Pancreas (tissue), 10 donors: ENCODE results near the gene PTPN2. TPM values are rescaled to one million over a fixed set of nuclear protein-coding genes. Genes with fewer than 3 reads are reported as not detected.

Experiments
- ATAC-seq, 4 donors: fragments of 200-7000 bp; cut with Tn5 transposase; one replicate each; pipeline versions ENCODE4 v1.8.0 to v1.9.1; 2020; ENCODE audit warnings: mild to moderate bottlenecking in 4 of 4, moderate library complexity in 4 of 4
- DNase-seq, 6 donors: peaks; one replicate each; pipeline ENCODE4 v3.0.0-alpha.2; 2020
- FAIRE-seq: peaks from 2 replicates; lab custom pipeline; 2012; peaks lifted over from hg19 to GRCh38; lab: Jason Lieb, UNC
- H3K27ac ChIP-seq, 4 donors: fragments of 200-600 bp; sonication (generic); 1 replicate in 3 of 4; 2 replicates in 1 of 4; pipeline versions ENCODE4 v1.5.0 to v1.8.0; 2020
- H3K27me3 ChIP-seq, 4 donors: fragments of 200-600 bp; one replicate each; pipeline ENCODE4 v1.8.0; 2021
- H3K36me3 ChIP-seq, 3 donors: fragments of 200-600 bp; sonication (generic) in 1 of 3; one replicate each; pipeline versions ENCODE4 v1.5.0 to v1.8.0; 2020 to 2021
- H3K4me1 ChIP-seq, 3 donors: fragments of 200-600 bp; one replicate each; pipeline ENCODE4 v1.8.0; 2021
- H3K4me3 ChIP-seq, 4 donors: fragments of 200-600 bp; sonication (generic) in 2 of 4; one replicate each; pipeline versions ENCODE4 v1.5.0 to v1.8.0; 2020 to 2021
- H3K9me3 ChIP-seq, 4 donors: fragments of 200-600 bp; one replicate each; pipeline ENCODE4 v1.8.0; 2021
- WGBS, 2 donors: extraction: QIAGEN DNeasy Blood & Tissue Kit; methylation state at CpG; one replicate each; pipeline ENCODE4 v1.1.7; 2013; 5-methylcytosine and 5-hydroxymethylcytosine counted together
- intact Hi-C, 3 donors: fragments of 100-400 bp; cut with DNase I; formaldehyde crosslinking; loops; one replicate each; pipeline versions ENCODE4 v1.11.1 to v1.14.2; 2022
- polyA plus RNA-seq, 2 donors: library from polyadenylated mRNA; stranded (reverse); fragments of 200-250 nt; gene quantifications; one replicate each; pipeline ENCODE4 v1.2.3, GENCODE V29; 2013
- total RNA-seq, 6 donors: library from RNA; stranded (reverse); fragmentation: NEBNext Ultra II Directional in 4 of 6; extraction: Animal tissue kit (Norgen Biotek cat#: 25700) in 4 of 6; gene quantifications; one replicate each; pipeline versions ENCODE4 v1.2.1 to v1.2.4, GENCODE V29; 2021 to 2023
- TF ChIP-seq, protein P1 (sequence below), 4 donors: fragments of 200-600 bp; sonication (generic) in 3 of 4; IDR thresholded peaks; one replicate each; pipeline versions ENCODE4 v1.5.0 to v1.8.0; 2021; ENCODE audit warnings: antibody characterized with exemption in 4 of 4
- donor health status: healthy with polysubstance abuse.
- donor health status: DM: no; HTN: no; CAD: no; lungs with moderate emphysema.
- donor health status: DM: no; HTN: no; CAD: no.
- donor health status: control.
- donor health status: control.
- donor health status: Bipolar disorder and iron deficiency.
- donor health status: DM: yes; HTN: yes; CAD: no.
- donor health status: DM: no; HTN: no; CAD: no.
- donor health status: DM: no; HTN: no; CAD: no.
- donor health status: DM: yes; HTN: yes; CAD: no.

The PTPN2 gene
- total and polyA plus RNA-seq, 8 donors, result 22.8 to 37.1 (median 26.3) TPM

DNA sequence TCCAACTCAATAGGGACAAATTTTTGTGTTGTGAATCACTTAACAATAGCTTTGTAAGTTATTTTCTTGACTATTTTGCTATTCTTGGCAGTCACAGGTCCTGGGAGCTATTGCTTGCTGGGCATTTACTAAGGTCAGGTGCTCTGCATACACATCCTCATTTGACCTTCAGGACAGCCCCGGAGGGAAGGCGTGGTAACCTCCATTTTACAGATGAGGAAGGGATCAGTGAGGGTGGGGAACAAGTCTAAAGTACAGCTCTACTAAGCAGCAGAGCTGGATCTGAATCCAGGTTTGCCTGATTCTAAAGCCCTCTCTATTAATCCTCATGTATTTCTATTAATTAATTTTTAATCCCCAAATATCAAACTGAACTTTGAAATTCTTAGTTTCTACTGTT lies 58.8 kb downstream of the PTPN2 start:
- no peak for ATAC-seq

DNA sequence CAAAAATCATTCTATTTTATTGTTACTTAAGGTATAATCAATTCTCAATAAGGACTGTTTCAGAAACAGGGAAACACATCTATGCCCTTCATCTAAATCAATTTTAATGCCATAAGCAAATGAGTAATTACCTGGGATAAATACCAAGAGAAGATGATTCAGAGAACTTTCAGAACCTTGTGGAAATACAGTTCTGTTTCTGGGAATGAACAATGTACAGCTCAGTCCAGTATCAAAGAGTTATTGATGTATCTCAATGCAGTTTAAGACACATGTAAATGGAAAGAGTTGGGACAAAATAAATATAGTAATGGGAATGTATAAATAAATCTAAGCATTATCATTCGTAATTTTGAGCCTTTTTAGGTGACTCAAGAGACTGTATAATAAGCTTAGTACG lies 60.1 kb downstream of the PTPN2 start:
- Histone ChIP-seq H3K27me3 (no peaks in the 10 kb centered on the region), H3K9me3 (no peaks in the 10 kb centered on the region), H3K4me3 (no peak overlapping the region), H3K4me1 (no peaks in the 10 kb centered on the region), H3K27ac (no peak overlapping the region), H3K36me3 (peaks cover 0 to 18% (median 7%) of the 10 kb centered on the region in 3 donors)
- ATAC-seq, result no peak
- TF ChIP-seq, protein P1, sequence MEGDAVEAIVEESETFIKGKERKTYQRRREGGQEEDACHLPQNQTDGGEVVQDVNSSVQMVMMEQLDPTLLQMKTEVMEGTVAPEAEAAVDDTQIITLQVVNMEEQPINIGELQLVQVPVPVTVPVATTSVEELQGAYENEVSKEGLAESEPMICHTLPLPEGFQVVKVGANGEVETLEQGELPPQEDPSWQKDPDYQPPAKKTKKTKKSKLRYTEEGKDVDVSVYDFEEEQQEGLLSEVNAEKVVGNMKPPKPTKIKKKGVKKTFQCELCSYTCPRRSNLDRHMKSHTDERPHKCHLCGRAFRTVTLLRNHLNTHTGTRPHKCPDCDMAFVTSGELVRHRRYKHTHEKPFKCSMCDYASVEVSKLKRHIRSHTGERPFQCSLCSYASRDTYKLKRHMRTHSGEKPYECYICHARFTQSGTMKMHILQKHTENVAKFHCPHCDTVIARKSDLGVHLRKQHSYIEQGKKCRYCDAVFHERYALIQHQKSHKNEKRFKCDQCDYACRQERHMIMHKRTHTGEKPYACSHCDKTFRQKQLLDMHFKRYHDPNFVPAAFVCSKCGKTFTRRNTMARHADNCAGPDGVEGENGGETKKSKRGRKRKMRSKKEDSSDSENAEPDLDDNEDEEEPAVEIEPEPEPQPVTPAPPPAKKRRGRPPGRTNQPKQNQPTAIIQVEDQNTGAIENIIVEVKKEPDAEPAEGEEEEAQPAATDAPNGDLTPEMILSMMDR (IDR thresholded peaks at IDR 0.05), result no peak
- 90 to 97% methylated on average over 2 of the region's 2 CpGs for WGBS, 2 donors
- no peak for FAIRE-seq
- no peak for DNase-seq
- intact Hi-C loops, result no loop called here

More for the DNA sequence above, 58.8 kb downstream of the PTPN2 start:
- H3K27ac ChIP-seq, result no peak overlapping the region
- TF ChIP-seq, protein P1 (IDR thresholded peaks at IDR 0.05), result no peak
- FAIRE-seq, result no peak
- H3K27me3 ChIP-seq, result no peaks in the 10 kb centered on the region
- H3K4me1 ChIP-seq, result no peaks in the 10 kb centered on the region
- no peak for DNase-seq
- H3K9me3 ChIP-seq, result no peaks in the 10 kb centered on the region
- H3K36me3 ChIP-seq, result peaks cover 0 to 18% (median 7%) of the 10 kb centered on the region in 3 donors
- intact Hi-C loops, result no loop called here
- WGBS, 2 donors, result 95 to 96% methylated on average over 2 of the region's 2 CpGs
- no peak overlapping the region for H3K4me3 ChIP-seq

DNA sequence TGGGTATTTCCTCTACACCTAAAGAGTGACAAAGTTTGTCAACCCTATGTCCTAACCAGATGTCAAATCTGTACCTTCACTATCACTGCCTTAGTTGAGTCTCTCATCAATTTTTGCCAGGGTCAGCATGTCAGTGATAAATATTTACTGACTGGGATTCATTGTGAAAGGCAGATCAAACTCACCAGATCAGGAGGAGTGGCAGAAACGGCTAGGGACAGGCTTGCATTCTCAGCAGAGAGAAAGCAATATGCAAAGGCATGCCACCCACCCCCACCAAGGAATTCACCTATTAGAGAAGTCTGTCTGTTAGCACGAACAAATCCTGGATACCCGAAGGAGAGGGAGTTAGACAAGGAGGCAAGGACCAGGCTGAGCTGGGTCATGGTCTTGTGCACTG lies 62.6 kb downstream of the PTPN2 start:
- H3K4me3 ChIP-seq, result no peak overlapping the region
- TF ChIP-seq, protein P1 (IDR thresholded peaks at IDR 0.05), result no peak
- no peaks in the 10 kb centered on the region for H3K9me3 ChIP-seq
- H3K27ac ChIP-seq, result no peak overlapping the region
- no peaks in the 10 kb centered on the region for H3K4me1 ChIP-seq
- no peak for FAIRE-seq
- DNase-seq, result no peak
- intact Hi-C loops, result no loop called here
- peaks cover 0 to 20% (median 0%) of the 10 kb centered on the region in 3 donors for H3K36me3 ChIP-seq
- 69 to 78% methylated on average over 3 of the region's 3 CpGs for WGBS, 2 donors
- H3K27me3 ChIP-seq, result no peaks in the 10 kb centered on the region
- no peak for ATAC-seq

DNA sequence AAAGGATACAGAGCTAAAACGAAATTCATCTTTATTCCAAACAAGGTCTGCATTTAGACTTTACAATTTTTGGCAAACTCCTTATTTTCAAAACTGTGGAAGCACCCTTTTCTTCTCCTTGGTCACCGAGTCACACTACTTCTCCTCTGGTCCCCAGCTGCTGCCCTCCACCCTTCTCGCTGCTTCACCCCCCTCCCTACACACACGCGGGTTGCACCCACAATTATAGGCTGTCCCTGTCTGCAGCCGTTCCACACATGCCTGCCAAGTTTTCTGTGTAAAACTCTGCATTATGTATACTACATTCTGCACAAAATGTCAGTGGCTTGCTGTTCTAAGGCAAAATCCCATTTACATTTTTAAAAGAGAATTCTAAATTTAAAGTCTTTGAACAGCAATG lies 63.5 kb downstream of the PTPN2 start:
- intact Hi-C loops, result no loop called here
- peaks cover 0 to 25% (median 0%) of the 10 kb centered on the region in 3 donors for H3K36me3 ChIP-seq
- no peak overlapping the region for H3K4me3 ChIP-seq
- no peaks in the 10 kb centered on the region for H3K9me3 ChIP-seq
- H3K27ac ChIP-seq, result no peak overlapping the region
- H3K27me3 ChIP-seq, result no peaks in the 10 kb centered on the region
- TF ChIP-seq, protein P1 (IDR thresholded peaks at IDR 0.05), result no peak
- WGBS, 2 donors, result 81 to 82% methylated on average over 6 of the region's 6 CpGs
- no peaks in the 10 kb centered on the region for H3K4me1 ChIP-seq
- DNase-seq (no peak), ATAC-seq (no peak), FAIRE-seq (no peak)

DNA sequence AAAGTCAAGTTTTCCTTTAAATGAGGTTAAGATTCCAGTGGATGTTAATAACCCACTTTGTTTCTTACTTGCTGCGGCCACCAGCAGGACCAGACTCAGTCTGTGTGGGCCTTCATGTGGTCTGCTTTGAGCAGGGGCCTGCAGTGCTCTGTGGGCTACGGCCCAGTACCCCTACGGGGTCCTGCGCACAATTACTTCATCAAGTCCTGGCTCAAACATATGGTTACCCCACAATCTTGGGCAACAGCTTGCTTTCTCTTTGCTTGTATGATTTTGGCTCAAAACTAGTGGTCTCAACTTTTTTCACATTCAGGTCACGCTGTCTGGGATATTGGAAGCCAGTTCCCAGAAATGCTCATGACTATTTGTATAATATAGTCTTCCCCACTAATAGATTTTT lies 64.2 kb downstream of the PTPN2 start:
- ATAC-seq (peak in 1 of 4 donors; percentile 18), DNase-seq (no peak), FAIRE-seq (no peak)
- no peaks in the 10 kb centered on the region for H3K9me3 ChIP-seq
- no peak overlapping the region for H3K27ac ChIP-seq
- intact Hi-C loops, result no loop called here
- TF ChIP-seq, protein P1 (IDR thresholded peaks at IDR 0.05), result no peak
- no peak overlapping the region for H3K4me3 ChIP-seq
- WGBS, 2 donors, result 82 to 99% methylated on average over 5 of the region's 5 CpGs
- no peaks in the 10 kb centered on the region for H3K4me1 ChIP-seq
- peaks cover 0 to 25% (median 0%) of the 10 kb centered on the region in 3 donors for H3K36me3 ChIP-seq
- no peaks in the 10 kb centered on the region for H3K27me3 ChIP-seq
